Stimulated activated CD8-positive, alpha-beta memory T cell treated with anti-CD3 and anti-CD28 coated beads, Interleukin-7, amount 100 ng/mL, for 48 hours (primary cell): ENCODE data around the gene NRGN.

ENCODE experiments used
- DNase-seq, 2 donors: peaks; one replicate each; pipeline ENCODE4 v3.0.0-alpha.2; 2020; ENCODE audit warnings: low read depth in 1 of 2; ENCODE audit errors: extremely low read depth in 1 of 2

NRGN gene

GRCh38 chr11:124739479-124740276 is at the start of gene NRGN:
NRGN (plus strand) TSS chr11:124739942; CDS start chr11:124740085, 143 bp downstream.
- peak; percentile 62 to 83 for DNase-seq

- no peak for DNase-seq
Observed at GRCh38 chr11:124693142-124693541, 46.6 kb upstream of the NRGN start.

GRCh38 chr11:124699547-124699946 is 40.2 kb upstream of the NRGN start:
- DNase-seq: no peak

- DNase-seq: no peak
Observed at GRCh38 chr11:124700028-124700427, 39.7 kb upstream of the NRGN start.

GRCh38 chr11:124707829-124708228 is 31.9 kb upstream of the NRGN start:
- no peak for DNase-seq

- DNase-seq: no peak
Observed at GRCh38 chr11:124712392-124712791, 27.4 kb upstream of the NRGN start.

- DNase-seq: no peak
Observed at GRCh38 chr11:124716591-124716990, 23.2 kb upstream of the NRGN start.

- DNase-seq: no peak
Observed at GRCh38 chr11:124717421-124717785, 22.3 kb upstream of the NRGN start.

- no peak for DNase-seq
Observed at GRCh38 chr11:124717786-124718651, 21.7 kb upstream of the NRGN start.

- no peak for DNase-seq
Observed at GRCh38 chr11:124718801-124719200, 20.9 kb upstream of the NRGN start.

GRCh38 chr11:124719534-124719933 is 20.2 kb upstream of the NRGN start:
- DNase-seq: no peak

GRCh38 chr11:124722176-124722575 is 17.6 kb upstream of the NRGN start:
- no peak for DNase-seq

GRCh38 chr11:124724979-124725718 is 14.6 kb upstream of the NRGN start:
- no peak for DNase-seq

GRCh38 chr11:124725719-124726105 is 14.0 kb upstream of the NRGN start:
- no peak for DNase-seq

- DNase-seq: no peak
Observed at GRCh38 chr11:124727474-124727873, 12.3 kb upstream of the NRGN start.

- no peak for DNase-seq
Observed at GRCh38 chr11:124728134-124728533, 11.6 kb upstream of the NRGN start.

- DNase-seq: no peak
Observed at GRCh38 chr11:124729571-124729970, 10.2 kb upstream of the NRGN start.

- DNase-seq: no peak
Observed at GRCh38 chr11:124732230-124732629, 7.5 kb upstream of the NRGN start.

GRCh38 chr11:124736736-124737135 is 3.0 kb upstream of the NRGN start:
- DNase-seq: no peak

GRCh38 chr11:124737638-124738305 is 2.0 kb upstream of the NRGN start:
- DNase-seq: no peak
